Mesenchymal stem cell (in vitro differentiated cells and primary cell): ENCODE measurements around the gene WIPF2.
A peak's percentile ranks its signal among the peaks of the same experiment; 100 is the strongest.

Experiments
- DNase-seq: peaks from one replicate; pipeline ENCODE4 v3.0.0-alpha.2; 2013
- H2AFZ ChIP-seq: one replicate; pipeline ENCODE4 v1.6.1; 2013; ENCODE audit warnings: low read depth, mild to moderate bottlenecking, control low read depth, inconsistent platforms, low read length, moderate library complexity
- H2AK5ac ChIP-seq: 2 replicates; pipeline ENCODE4 v1.6.1; 2013; ENCODE audit warnings: low read length, moderate library complexity, mild to moderate bottlenecking, inconsistent platforms; ENCODE audit not compliant: severe bottlenecking
- H2BK120ac ChIP-seq: one replicate; pipeline ENCODE4 v1.6.1; 2013; ENCODE audit warnings: low read depth, mild to moderate bottlenecking, inconsistent platforms, low read length, moderate library complexity
- H2BK12ac ChIP-seq, 2 experiments: one replicate each; pipeline ENCODE4 v1.6.1; 2013; ENCODE audit warnings: inconsistent platforms in 2 of 2, low read length in 2 of 2, mild to moderate bottlenecking in 2 of 2, moderate library complexity in 2 of 2, control low read depth in 1 of 2
- H2BK15ac ChIP-seq: one replicate; pipeline ENCODE4 v1.6.1; 2013; ENCODE audit warnings: mild to moderate bottlenecking, low read depth, inconsistent platforms; ENCODE audit not compliant: poor library complexity, severe bottlenecking
- H2BK5ac ChIP-seq: 2 replicates; pipeline ENCODE4 v1.6.1; 2013; ENCODE audit warnings: low read depth, mild to moderate bottlenecking, low read length, control low read depth, inconsistent platforms; ENCODE audit not compliant: poor library complexity, severe bottlenecking
- H3K14ac ChIP-seq, 2 experiments: one replicate each; pipeline ENCODE4 v1.6.1; 2013; ENCODE audit warnings: inconsistent platforms in 2 of 2, low read length in 2 of 2, control low read depth in 1 of 2, mild to moderate bottlenecking in 1 of 2, moderate library complexity in 1 of 2
- H3K18ac ChIP-seq, 2 experiments: one replicate each; pipeline ENCODE4 v1.6.1; 2013; ENCODE audit warnings: inconsistent platforms in 2 of 2, low read length in 2 of 2, control low read depth in 1 of 2, low read depth in 1 of 2, mild to moderate bottlenecking in 1 of 2
- H3K23ac ChIP-seq, 2 experiments: one replicate each; pipeline ENCODE4 v1.6.1; 2013; ENCODE audit warnings: inconsistent platforms in 2 of 2, low read length in 2 of 2, mild to moderate bottlenecking in 2 of 2, moderate library complexity in 2 of 2, control low read depth in 1 of 2
- H3K27ac ChIP-seq: 2 replicates; pipeline ENCODE4 v1.5.1; 2013; ENCODE audit warnings: mild to moderate bottlenecking, moderate library complexity, low read length, control low read depth, inconsistent platforms; ENCODE audit not compliant: poor library complexity, severe bottlenecking
- H3K27me3 ChIP-seq, 2 experiments: 2 replicates each; pipeline versions ENCODE4 v1.6.1 to v1.7.0; 2013; ENCODE audit warnings: low read length in 2 of 2, mild to moderate bottlenecking in 2 of 2, moderate library complexity in 2 of 2, control low read depth in 1 of 2, inconsistent platforms in 1 of 2; ENCODE audit not compliant: control insufficient read depth in 1 of 2, insufficient read depth in 1 of 2
- H3K36me3 ChIP-seq, 2 experiments: 2 replicates each; pipeline versions ENCODE4 v1.6.1 to v1.7.0; 2013; ENCODE audit warnings: low read length in 2 of 2, control low read depth in 1 of 2, inconsistent platforms in 1 of 2, low read depth in 1 of 2, mild to moderate bottlenecking in 1 of 2; ENCODE audit not compliant: insufficient read depth in 2 of 2, control insufficient read depth in 1 of 2
- H3K4ac ChIP-seq, 2 experiments: one replicate each; pipeline ENCODE4 v1.6.1; 2013; ENCODE audit warnings: inconsistent platforms in 2 of 2, low read length in 2 of 2, mild to moderate bottlenecking in 2 of 2, moderate library complexity in 2 of 2, control low read depth in 1 of 2, low read depth in 1 of 2
- H3K4me1 ChIP-seq: 2 replicates; pipeline ENCODE4 v1.6.1; 2013; ENCODE audit warnings: low read depth, low read length, control low read depth; ENCODE audit not compliant: control insufficient read depth, insufficient read depth
- H3K4me2 ChIP-seq: 2 replicates; pipeline ENCODE4 v1.6.1; 2013; ENCODE audit warnings: low read length, mild to moderate bottlenecking, inconsistent platforms; ENCODE audit not compliant: poor library complexity, severe bottlenecking
- H3K4me3 ChIP-seq, 2 experiments: 2 replicates each; pipeline versions ENCODE4 v1.5.1 to v1.7.0; 2013; ENCODE audit warnings: low read length in 2 of 2, mild to moderate bottlenecking in 2 of 2, control low read depth in 1 of 2, low read depth in 1 of 2; ENCODE audit not compliant: insufficient read depth in 1 of 2
- H3K79me1 ChIP-seq: replicated peaks from 2 replicates; pipeline ENCODE4 v1.6.1; 2013; ENCODE audit warnings: mild to moderate bottlenecking, control low read depth, low read length, inconsistent platforms; ENCODE audit not compliant: poor library complexity, severe bottlenecking
- H3K9ac ChIP-seq: 2 replicates; pipeline ENCODE4 v1.7.0; 2013; ENCODE audit warnings: mild to moderate bottlenecking, low read length, moderate library complexity
- H3K9me3 ChIP-seq: 2 replicates; pipeline ENCODE4 v1.7.0; 2013; ENCODE audit warnings: mild to moderate bottlenecking, low read length; ENCODE audit not compliant: control insufficient read depth
- H4K8ac ChIP-seq: one replicate; pipeline ENCODE4 v1.6.1; 2013; ENCODE audit warnings: inconsistent platforms, mild to moderate bottlenecking, low read length, moderate library complexity
- H4K91ac ChIP-seq: one replicate; pipeline ENCODE4 v1.6.1; 2013; ENCODE audit warnings: mild to moderate bottlenecking, low read length, inconsistent platforms
- WGBS: methylation state at CpG from one replicate; pipeline ENCODE4 v1.1.7; 2013; ENCODE audit warnings: mixed read lengths; 5-methylcytosine and 5-hydroxymethylcytosine counted together

Gene WIPF2

DNA sequence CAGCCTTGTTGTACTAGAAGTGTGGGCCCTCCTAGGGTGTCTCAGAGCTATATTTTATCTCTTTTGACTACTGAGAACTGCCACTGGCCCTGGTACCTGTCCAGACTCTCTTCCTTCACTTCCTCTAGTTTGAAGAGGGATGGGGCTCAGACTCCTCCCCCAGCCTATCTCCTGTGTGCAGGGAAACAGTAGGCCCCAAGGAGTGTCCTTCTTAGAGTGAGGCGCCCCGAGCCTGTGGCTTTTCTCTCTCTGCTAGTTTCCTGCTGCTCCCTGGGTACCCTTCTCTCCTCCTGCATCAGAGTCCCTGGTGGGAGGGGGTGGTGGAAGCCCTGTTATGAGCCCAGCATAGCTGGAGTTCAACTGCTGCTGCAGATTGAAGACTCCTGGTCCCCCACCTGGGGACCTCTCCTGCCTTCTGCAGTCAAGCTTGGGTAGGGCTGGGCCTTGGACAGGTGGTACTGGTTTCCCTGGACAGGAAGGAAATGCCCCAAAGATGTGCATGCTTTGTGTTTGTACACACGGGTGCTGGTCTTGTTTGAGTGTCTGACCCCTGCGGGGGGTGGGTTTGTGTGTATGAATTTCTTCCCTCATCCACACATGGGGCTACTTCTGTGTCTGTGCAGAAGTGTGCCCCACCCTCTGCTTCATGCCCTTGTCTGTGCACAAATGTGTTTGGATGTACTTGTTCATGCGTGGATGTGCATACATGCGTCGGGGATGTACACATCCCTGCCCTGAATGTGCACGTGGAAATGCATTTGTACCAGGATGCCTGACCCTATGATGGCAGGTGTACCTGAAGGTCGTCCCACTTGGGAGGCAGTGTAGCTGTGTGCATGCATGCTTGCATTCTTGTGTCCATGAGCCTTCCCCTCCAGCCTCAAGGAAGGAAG is 96.8 kb downstream of the WIPF2 start:
- Histone ChIP-seq H2BK15ac (peak overlapping the region; percentile 20), H4K91ac (peak overlapping the region; percentile 88), H2BK5ac (no peak overlapping the region), H3K9ac (peak overlapping the region; percentile 98), H3K4me2 (peak overlapping the region; percentile 17), H3K79me1 (peaks cover 7% of the 10 kb centered on the region), H3K14ac (peak overlapping the region in 1 of 2 experiments; percentile 88), H2AK5ac (peak overlapping the region; percentile 98), H2BK120ac (no peak overlapping the region), H2AFZ (no peak overlapping the region), H3K23ac (no peak overlapping the region), H3K9me3 (no peaks in the 10 kb centered on the region), H3K18ac (peak overlapping the region in 1 of 2 experiments; percentile 79), H2BK12ac (peak overlapping the region; percentile 69 to 86), H4K8ac (peak overlapping the region; percentile 2), H3K4me3 (no peak overlapping the region), H3K36me3 (no peaks in the 10 kb centered on the region), H3K4ac (peak overlapping the region in 1 of 2 experiments; percentile 30), H3K4me1 (peaks cover 82% of the 10 kb centered on the region), H3K27ac (peak overlapping the region; percentile 74), H3K27me3 (no peaks in the 10 kb centered on the region)
- DNase-seq = no peak
- 56% methylated on average over 6 of the region's 9 CpGs for WGBS

DNA sequence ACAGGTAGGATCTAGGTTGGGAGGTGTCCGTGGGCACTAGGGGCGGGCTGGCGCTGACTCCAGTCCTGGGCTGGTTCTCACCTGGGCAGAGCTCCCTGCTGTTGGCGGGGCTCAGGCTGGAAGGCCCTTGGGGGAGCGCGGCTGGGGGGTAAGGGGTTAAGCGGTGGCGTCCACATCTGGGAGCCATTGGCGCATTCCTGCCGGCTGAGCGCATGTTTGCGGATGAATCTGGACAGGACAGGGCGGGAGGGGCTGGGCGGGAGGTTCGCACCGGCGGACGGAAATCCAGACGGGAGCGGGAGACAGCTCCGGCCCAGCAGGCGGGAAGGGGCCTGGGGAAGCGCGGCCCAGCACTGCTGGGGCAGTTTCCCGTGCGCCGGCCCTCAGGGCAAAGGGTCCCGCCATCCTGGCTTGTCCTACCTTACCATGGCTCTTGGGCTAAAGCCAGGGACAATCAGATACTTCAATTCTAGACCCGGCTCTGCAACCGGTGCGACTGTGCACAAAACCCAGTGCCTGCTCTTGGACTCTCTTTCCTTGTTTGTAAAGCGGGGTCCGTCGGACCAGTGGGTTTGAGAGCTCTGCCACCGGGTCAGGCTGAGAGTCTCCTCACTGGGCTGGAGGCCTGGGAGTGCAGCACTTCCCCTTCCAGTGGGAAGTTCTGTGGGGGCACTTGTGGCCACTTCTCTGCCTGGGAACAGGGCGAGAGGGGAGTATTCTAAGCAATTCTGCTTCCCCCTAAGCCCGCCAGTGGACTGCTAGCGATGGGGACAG is 97.7 kb downstream of the WIPF2 start:
- Histone ChIP-seq H3K36me3 (no peaks in the 10 kb centered on the region), H2AK5ac (peak overlapping the region; percentile 98), H3K79me1 (peaks cover 11% of the 10 kb centered on the region), H2BK15ac (peak overlapping the region; percentile 77), H2BK5ac (peak overlapping the region; percentile 93), H2BK12ac (peak overlapping the region; percentile 75 to 86), H4K91ac (peak overlapping the region; percentile 88), H3K4me3 (peak overlapping the region in 1 of 2 experiments; percentile 88), H2AFZ (peak overlapping the region; percentile 29), H3K27me3 (no peaks in the 10 kb centered on the region), H3K23ac (peak overlapping the region in 1 of 2 experiments; percentile 23), H3K9ac (peak overlapping the region; percentile 98), H3K4me2 (peak overlapping the region; percentile 67), H2BK120ac (peak overlapping the region; percentile 80), H3K4ac (peak overlapping the region; percentile 77 to 94), H3K9me3 (no peaks in the 10 kb centered on the region), H4K8ac (peak overlapping the region; percentile 87), H3K27ac (peak overlapping the region; percentile 95), H3K18ac (peak overlapping the region; percentile 89 to 96), H3K4me1 (peaks cover 82% of the 10 kb centered on the region), H3K14ac (peak overlapping the region in 1 of 2 experiments; percentile 88)
- peak; percentile 86 for DNase-seq
- WGBS = 3% methylated on average over 38 of the region's 38 CpGs

DNA sequence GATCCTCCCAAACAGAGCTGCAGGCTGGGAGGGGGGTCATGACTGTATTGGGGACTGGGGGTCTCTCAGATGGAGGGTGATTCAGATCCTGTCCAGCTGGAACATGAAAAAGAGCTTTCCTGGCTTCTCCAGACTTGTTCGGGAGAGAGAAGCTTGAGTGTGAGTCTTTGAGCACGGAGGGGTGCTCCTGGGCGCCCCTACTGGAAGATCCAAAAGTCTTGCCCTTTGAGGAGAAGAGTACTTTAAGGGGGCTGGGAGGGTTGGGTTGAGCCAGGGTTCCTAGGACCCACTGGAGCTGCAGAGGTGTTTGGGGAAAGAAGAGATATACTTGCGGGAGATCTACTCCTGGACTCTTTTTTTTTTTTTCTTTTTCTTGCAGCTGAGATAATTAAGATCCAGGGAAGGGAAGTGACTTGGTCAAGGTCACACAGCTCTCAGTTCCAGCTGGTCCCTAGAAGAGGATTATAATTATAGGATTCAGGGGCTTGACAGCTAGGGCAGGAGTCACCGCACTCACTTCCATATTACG is 98.3 kb downstream of the WIPF2 start:
- Histone ChIP-seq H3K23ac (no peak overlapping the region), H2BK12ac (peak overlapping the region; percentile 75 to 79), H3K27me3 (no peaks in the 10 kb centered on the region), H3K4ac (peak overlapping the region; percentile 77 to 94), H4K91ac (peak overlapping the region; percentile 78), H2AFZ (peak overlapping the region; percentile 29), H3K18ac (peak overlapping the region; percentile 89 to 96), H2AK5ac (peak overlapping the region; percentile 98), H2BK120ac (peak overlapping the region; percentile 80), H3K79me1 (peaks cover 11% of the 10 kb centered on the region), H3K4me3 (peak overlapping the region; percentile 36 to 88), H2BK5ac (peak overlapping the region; percentile 93), H3K4me2 (peak overlapping the region; percentile 67), H3K14ac (peak overlapping the region in 1 of 2 experiments; percentile 26), H2BK15ac (peak overlapping the region; percentile 77), H3K27ac (peak overlapping the region; percentile 95), H4K8ac (peak overlapping the region; percentile 87), H3K4me1 (peaks cover 82% of the 10 kb centered on the region), H3K36me3 (no peaks in the 10 kb centered on the region), H3K9me3 (no peaks in the 10 kb centered on the region), H3K9ac (peak overlapping the region; percentile 98)
- peak; percentile 88 for DNase-seq
- 13% methylated on average over 5 of the region's 6 CpGs for WGBS
